SJSA1 (cell line): ENCODE measurements around the gene COL12A1. TPM values are rescaled to one million over a fixed set of nuclear protein-coding genes. Genes with fewer than 3 reads are reported as not detected.

ENCODE experiments used
- DNase-seq, 2 experiments: peaks; one replicate each; pipeline ENCODE4 v3.0.0-alpha.2; 2015 to 2020; ENCODE audit warnings: low spot score in 2 of 2, low read depth in 1 of 2
- H3K27ac ChIP-seq: fragments of 250-450 bp; sonication (Bioruptor Pico); 2 replicates; pipeline ENCODE4 v1.5.1; 2020; ENCODE audit warnings: mild to moderate bottlenecking, moderate library complexity
- H3K27me3 ChIP-seq: fragments of 250-450 bp; sonication (Bioruptor Pico); replicated peaks from 2 replicates; pipeline ENCODE4 v1.5.1; 2020; ENCODE audit warnings: mild to moderate bottlenecking, moderate library complexity
- H3K36me3 ChIP-seq: fragments of 250-450 bp; sonication (Bioruptor Pico); 2 replicates; pipeline ENCODE4 v1.5.1; 2020; ENCODE audit warnings: mild to moderate bottlenecking
- H3K4me1 ChIP-seq: fragments of 250-450 bp; sonication (Bioruptor Pico); replicated peaks from 2 replicates; pipeline ENCODE4 v1.6.1; 2021; ENCODE audit warnings: mild to moderate bottlenecking
- H3K4me3 ChIP-seq: fragments of 250-450 bp; sonication (Bioruptor Pico); 2 replicates; pipeline ENCODE4 v1.5.1; 2020; ENCODE audit warnings: mild to moderate bottlenecking
- H3K9me3 ChIP-seq: fragments of 250-450 bp; sonication (Bioruptor Pico); replicated peaks from 2 replicates; pipeline ENCODE4 v1.5.1; 2020; ENCODE audit warnings: mild to moderate bottlenecking
- total RNA-seq: library from RNA; depleted of rRNA; stranded (reverse); fragments of >200 nt; shearing (Covaris generic); gene quantifications from 2 replicates; pipeline ENCODE4 v1.2.3, GENCODE V29; 2014; rRNA removed

Gene COL12A1
- total RNA-seq = 166 and 233 TPM in 2 replicates

DNA sequence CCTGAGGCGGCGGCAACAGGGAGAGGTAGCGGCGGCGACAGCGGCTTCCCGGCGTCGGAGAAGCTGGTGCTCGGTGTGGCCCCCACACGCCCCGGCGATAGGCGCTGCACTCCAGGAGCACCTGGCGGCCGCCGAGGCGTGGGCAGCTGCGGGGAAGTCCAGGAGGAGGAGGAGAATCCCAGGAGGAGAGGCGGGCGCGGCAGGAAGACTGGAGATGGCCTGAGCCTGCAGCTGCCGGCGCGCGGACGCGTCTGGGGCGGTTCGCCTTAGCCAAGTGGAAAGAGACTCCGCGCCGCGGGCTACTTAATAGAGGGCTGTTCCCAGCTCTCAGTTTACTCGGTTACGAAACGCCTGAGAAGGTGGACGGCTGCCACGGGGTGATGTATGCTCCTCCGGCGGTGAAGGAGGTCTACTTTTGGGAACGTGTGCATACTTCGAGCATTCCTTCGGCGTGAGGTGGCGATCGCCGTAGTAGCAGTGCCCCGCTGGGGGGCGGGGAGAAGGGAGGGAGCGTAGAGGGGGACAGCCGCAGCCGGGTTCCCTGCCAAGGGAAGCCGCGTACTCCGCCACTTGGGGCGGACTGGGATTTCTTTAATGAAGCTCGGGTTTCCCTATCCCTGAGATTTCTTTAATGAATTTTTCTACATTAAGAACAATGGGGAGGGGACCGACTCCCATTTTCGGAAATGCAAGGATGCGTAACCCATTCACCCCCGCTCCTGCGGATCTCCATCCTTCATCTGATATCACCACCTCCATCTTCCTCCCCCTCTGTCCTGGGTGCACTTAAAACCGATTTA lies at the start of gene COL12A1:
Gene COL12A1 (minus strand): TSS at position 278 of the 800 bp plus-strand sequence. CDS start 3,261 bp downstream, outside the sequence.
- no peaks in the 10 kb centered on the region for H3K27me3 ChIP-seq
- peaks cover 35% of the 10 kb centered on the region for H3K4me1 ChIP-seq
- H3K36me3 ChIP-seq = peaks cover 26% of the 10 kb centered on the region
- peak within 1 kb of the TSS; percentile 93 for H3K27ac ChIP-seq
- no peaks in the 10 kb centered on the region for H3K9me3 ChIP-seq
- peak within 1 kb of the TSS; percentile 75 for H3K4me3 ChIP-seq
- peak; percentile 97 to 99 for DNase-seq

DNA sequence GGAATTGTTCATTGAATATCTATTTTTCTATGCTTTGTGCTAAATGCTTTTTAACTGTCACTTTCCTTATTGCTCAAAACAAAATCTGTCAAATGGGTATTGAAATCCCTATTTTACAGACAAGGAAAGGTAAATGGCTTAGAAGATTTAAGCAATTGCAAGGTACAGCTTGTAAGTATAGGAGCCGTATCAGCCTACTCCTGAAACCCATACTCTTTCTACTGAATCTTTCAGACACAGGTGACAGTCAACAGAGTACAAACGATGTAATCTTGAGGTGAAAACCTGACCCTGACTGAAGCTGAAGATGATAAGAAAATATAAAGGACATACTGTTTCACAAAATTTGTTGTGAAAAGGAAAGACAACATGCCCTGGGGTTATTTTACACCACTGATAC lies 44.7 kb upstream of the COL12A1 start:
- H3K27ac ChIP-seq = no peak overlapping the region
- H3K4me3 ChIP-seq = no peak overlapping the region
- no peaks in the 10 kb centered on the region for H3K4me1 ChIP-seq
- H3K36me3 ChIP-seq = peaks cover 15% of the 10 kb centered on the region
- H3K27me3 ChIP-seq = 0 out of 2 replicates have a peak, but pooled peaks cover 5% of the 10 kb centered on the region
- DNase-seq = no peak
- no peaks in the 10 kb centered on the region for H3K9me3 ChIP-seq

DNA sequence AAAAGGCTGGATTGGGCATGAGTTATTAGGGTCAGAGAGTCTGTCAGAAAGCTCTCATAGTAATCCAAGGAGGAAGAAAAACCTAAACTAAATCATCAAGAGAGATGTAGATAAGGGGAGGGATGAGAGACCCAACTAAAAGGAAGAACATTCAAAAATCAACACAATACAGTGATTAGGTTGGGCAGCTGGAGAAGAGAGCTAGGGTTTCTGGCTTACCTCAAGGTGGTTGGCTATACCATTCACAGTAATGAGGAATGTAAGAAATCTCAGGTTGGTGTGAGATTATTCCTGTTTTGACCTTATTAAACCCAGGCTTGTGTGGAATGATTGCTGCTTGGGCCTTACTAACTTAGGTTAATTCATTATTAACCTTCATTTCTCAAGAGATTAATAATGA lies 44.0 kb upstream of the COL12A1 start:
- DNase-seq = no peak
- no peaks in the 10 kb centered on the region; the same call in 1 of the 2 replicates for H3K4me1 ChIP-seq
- peaks cover 8% of the 10 kb centered on the region for H3K36me3 ChIP-seq
- no peak overlapping the region for H3K4me3 ChIP-seq
- no peaks in the 10 kb centered on the region for H3K9me3 ChIP-seq
- 0 out of 2 replicates have a peak, but pooled peaks cover 5% of the 10 kb centered on the region for H3K27me3 ChIP-seq
- H3K27ac ChIP-seq = no peak overlapping the region

DNA sequence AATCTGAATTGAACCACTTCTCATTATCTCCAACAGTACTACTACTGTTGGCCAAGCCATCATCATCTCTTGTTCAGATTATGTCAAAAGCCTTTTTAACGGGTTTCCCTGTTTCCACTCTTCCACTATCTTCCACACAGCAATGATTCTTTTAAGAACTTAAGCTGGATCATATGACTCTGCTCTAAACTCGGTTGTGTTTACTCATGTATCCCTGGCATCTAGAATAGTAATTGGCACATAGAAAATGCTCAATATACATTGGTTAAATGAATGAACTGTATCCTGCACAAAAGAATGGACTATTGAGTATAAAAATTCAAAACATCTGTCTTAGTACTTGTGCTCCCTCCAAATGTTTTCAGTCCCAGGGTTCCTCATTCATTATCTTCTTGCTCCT lies 40.5 kb upstream of the COL12A1 start:
- Histone ChIP-seq H3K9me3 (no peaks in the 10 kb centered on the region), H3K27ac (no peak overlapping the region), H3K4me1 (peaks cover 8% of the 10 kb centered on the region), H3K36me3 (peaks cover 3% of the 10 kb centered on the region; the same call in 1 of the 2 replicates), H3K4me3 (no peak overlapping the region), H3K27me3 (0 out of 2 replicates have a peak, but pooled peaks cover 5% of the 10 kb centered on the region)
- DNase-seq = no peak

- no peak for DNase-seq
- H3K4me3 ChIP-seq = peak overlapping the region; percentile 60
- no peaks in the 10 kb centered on the region for H3K9me3 ChIP-seq
- H3K36me3 ChIP-seq = peaks cover 25% of the 10 kb centered on the region
- H3K27ac ChIP-seq = peak overlapping the region; percentile 80
- H3K4me1 ChIP-seq = peaks cover 8% of the 10 kb centered on the region
- H3K27me3 ChIP-seq = 0 out of 2 replicates have a peak, but pooled peaks cover 5% of the 10 kb centered on the region
Measured at GRCh38 chr6:75244063-75244584, 38.3 kb upstream of the COL12A1 start.

- Histone ChIP-seq H3K9me3 (no peaks in the 10 kb centered on the region), H3K27me3 (0 out of 2 replicates have a peak, but pooled peaks cover 5% of the 10 kb centered on the region), H3K36me3 (peaks cover 30% of the 10 kb centered on the region), H3K4me1 (peaks cover 8% of the 10 kb centered on the region), H3K4me3 (peak within 1 kb of the TSS; percentile 60), H3K27ac (peak within 1 kb of the TSS; percentile 80)
- peak; percentile 93 for DNase-seq
Measured at GRCh38 chr6:75243333-75244062, 37.6 kb upstream of the COL12A1 start, which contains the start of gene COX7A2. COX7A2 (minus strand) TSS chr6:75243801; CDS start chr6:75243734, 67 bp downstream.

DNA sequence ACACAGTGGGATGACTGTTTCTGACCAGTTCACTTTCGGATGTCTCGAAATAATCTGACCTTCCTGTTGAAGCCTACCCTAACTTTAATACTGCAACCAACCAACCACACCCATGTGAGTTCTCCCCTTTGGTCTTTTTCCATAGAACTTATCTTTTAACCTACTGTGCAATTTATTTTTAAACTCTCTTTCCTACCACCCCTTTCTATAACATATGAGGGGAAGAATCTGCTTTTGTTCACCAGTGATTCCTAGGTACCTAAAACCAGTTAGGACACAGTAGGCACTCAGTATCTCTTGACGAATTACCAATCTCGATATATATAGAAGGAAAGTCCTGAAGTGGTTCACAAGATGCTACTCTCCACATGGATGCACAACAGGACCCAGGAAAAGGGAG lies 30.8 kb upstream of the COL12A1 start:
- H3K36me3 ChIP-seq = peaks cover 54% of the 10 kb centered on the region
- H3K27ac ChIP-seq = no peak overlapping the region
- no peak for DNase-seq
- no peaks in the 10 kb centered on the region for H3K4me1 ChIP-seq
- H3K27me3 ChIP-seq = no peaks in the 10 kb centered on the region
- no peaks in the 10 kb centered on the region for H3K9me3 ChIP-seq
- no peak overlapping the region for H3K4me3 ChIP-seq

GRCh38 chr6:75235271-75235670 lies 29.4 kb upstream of the COL12A1 start:
- Histone ChIP-seq H3K36me3 (peaks cover 41% of the 10 kb centered on the region), H3K4me1 (peaks cover 5% of the 10 kb centered on the region; the same call in 1 of the 2 replicates), H3K27ac (no peak overlapping the region), H3K4me3 (no peak overlapping the region), H3K27me3 (no peaks in the 10 kb centered on the region), H3K9me3 (no peaks in the 10 kb centered on the region)
- no peak for DNase-seq

DNA sequence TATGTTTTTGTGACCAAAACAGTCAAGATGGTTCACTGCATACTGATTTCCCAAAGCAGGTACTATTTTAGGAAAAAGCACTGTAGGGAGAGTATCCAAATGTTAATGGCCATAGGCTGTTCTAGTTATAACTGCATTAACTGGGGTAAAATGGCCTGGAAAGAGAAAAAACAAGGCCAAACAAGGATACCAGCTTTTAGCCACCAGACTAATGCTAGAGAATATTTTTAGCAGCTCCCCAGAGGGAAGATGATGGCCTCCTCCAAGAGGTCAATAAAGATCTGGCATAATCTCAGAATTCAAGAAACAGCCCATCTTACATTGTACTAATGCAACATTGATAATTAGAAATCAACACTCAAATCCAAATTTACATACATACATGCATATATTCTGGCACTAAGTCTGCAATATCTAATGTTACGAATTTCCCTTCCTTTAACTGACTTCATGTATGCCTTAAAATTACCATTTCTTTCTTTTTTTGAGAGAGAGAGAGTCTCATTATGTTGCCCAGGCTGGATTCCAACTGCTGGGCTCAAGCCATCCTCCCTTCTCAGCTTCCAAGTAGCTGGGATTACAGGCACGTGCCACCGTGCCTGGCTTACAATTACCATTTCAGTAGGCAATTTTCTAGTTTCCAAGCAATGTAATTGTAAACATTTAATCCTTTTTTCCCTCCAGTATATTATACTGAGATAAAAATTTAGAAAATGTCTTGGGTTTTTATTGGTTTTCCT lies 28.4 kb upstream of the COL12A1 start:
- H3K27me3 ChIP-seq = no peaks in the 10 kb centered on the region
- no peak for DNase-seq
- H3K27ac ChIP-seq = no peak overlapping the region

DNA sequence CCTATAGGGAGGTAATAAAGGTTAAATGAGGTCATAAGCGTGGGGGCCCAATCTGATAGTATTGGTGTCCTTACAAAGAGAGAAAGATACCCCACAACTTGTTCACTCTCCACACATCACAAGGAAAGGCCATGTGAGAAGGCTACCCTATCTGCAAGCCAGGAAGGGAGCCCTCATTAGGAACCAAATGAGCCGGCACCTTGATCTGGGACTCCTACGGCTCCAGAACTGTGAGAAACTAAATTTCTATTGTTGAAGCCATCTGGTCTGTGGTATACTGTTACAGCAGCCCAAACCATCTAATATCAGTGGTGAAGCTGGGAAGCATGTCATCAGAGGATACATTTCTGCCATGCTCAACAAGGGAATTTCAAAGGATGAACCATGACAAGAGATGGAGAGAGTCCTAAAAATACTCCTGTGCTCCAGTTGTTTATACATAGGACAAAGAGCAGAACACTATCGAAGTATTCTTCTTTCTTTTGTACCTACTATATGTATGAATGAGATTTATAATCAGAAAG lies 27.3 kb upstream of the COL12A1 start:
- Histone ChIP-seq H3K27me3 (no peaks in the 10 kb centered on the region), H3K9me3 (no peaks in the 10 kb centered on the region), H3K36me3 (peaks cover 23% of the 10 kb centered on the region), H3K27ac (no peak overlapping the region), H3K4me1 (peaks cover 6% of the 10 kb centered on the region; the same call in 1 of the 2 replicates), H3K4me3 (no peak overlapping the region)
- DNase-seq = no peak

More for the DNA sequence above, 28.4 kb upstream of the COL12A1 start:
- Histone ChIP-seq H3K36me3 (peaks cover 32% of the 10 kb centered on the region), H3K4me1 (peaks cover 6% of the 10 kb centered on the region; the same call in 1 of the 2 replicates), H3K9me3 (no peaks in the 10 kb centered on the region), H3K4me3 (no peak overlapping the region)

- peak; percentile 62 to 64 for DNase-seq
- H3K27ac ChIP-seq = no peak overlapping the region
Measured at GRCh38 chr6:75230484-75231325, 24.9 kb upstream of the COL12A1 start.

GRCh38 chr6:75224303-75224926 lies 18.6 kb upstream of the COL12A1 start:
- DNase-seq = no peak
- no peaks in the 10 kb centered on the region for H3K36me3 ChIP-seq
- H3K27me3 ChIP-seq = no peaks in the 10 kb centered on the region
- no peaks in the 10 kb centered on the region for H3K9me3 ChIP-seq
- no peak overlapping the region for H3K27ac ChIP-seq
- peaks cover 26% of the 10 kb centered on the region for H3K4me1 ChIP-seq
- H3K4me3 ChIP-seq = no peak overlapping the region

More at GRCh38 chr6:75230484-75231325, 24.9 kb upstream of the COL12A1 start:
- Histone ChIP-seq H3K36me3 (no peaks in the 10 kb centered on the region), H3K9me3 (no peaks in the 10 kb centered on the region), H3K27me3 (no peaks in the 10 kb centered on the region), H3K4me1 (peaks cover 19% of the 10 kb centered on the region), H3K4me3 (no peak overlapping the region)
